GM12878 (cell line): ENCODE data around the gene LARP1B. TPM values are rescaled to one million over a fixed set of nuclear protein-coding genes. Genes with fewer than 3 reads are reported as not detected.
"Not testable (repeated sequence)": the region's sequence is repeated elsewhere in the genome, so short reads cannot be mapped to it uniquely, and the experiment has no call there.

ENCODE experiments used
- ATAC-seq: fragments of 200-7000 bp; cut with Tn5 transposase; 3 replicates; pipeline ENCODE4 v1.9.1; 2020; ENCODE audit warnings: mild to moderate bottlenecking, moderate library complexity
- BruUV-seq: library from RNA; stranded (reverse); fragments of 400-500 nt; replicated peaks from 2 replicates; lab custom pipeline; 2021; lab: Mats Ljungman, UMichigan
- CTCF ChIA-PET: fragments of 300-600 bp; sonication (Branson Sonifier 250); formaldehyde crosslinking; extraction: SDS; loops from one replicate; lab custom pipeline; 2021; ENCODE audit warnings: inconsistent platforms; lab: Yijun Ruan, JAX
- POLR2A ChIA-PET: fragments of 350-600 bp; formaldehyde crosslinking; extraction: SDS; loops from one replicate; lab custom pipeline; 2021; ENCODE audit warnings: inconsistent platforms; lab: Charles Lee
- RAD21 ChIA-PET: fragments of 300-600 bp; sonication (Branson Sonifier 250); formaldehyde crosslinking; loops from one replicate; lab custom pipeline; 2023; ENCODE audit warnings: antibody characterized with exemption; ENCODE audit not compliant: unreplicated experiment; lab: Charles Lee
- SMC1A ChIA-PET: fragments of 300-600 bp; sonication (Branson Sonifier 250); formaldehyde crosslinking; loops from one replicate; lab custom pipeline; 2023; ENCODE audit not compliant: unreplicated experiment, uncharacterized antibody; lab: Charles Lee
- DNase-seq: peaks from one replicate; pipeline ENCODE4 v3.0.0-alpha.2; 2011; ENCODE audit warnings: low read depth, low spot score
- FAIRE-seq: peaks from 3 replicates; lab custom pipeline; 2011; peaks lifted over from hg19 to GRCh38; lab: Jason Lieb, UNC
- H2AFZ ChIP-seq: 2 replicates; pipeline ENCODE4 v1.6.0; 2011; ENCODE audit warnings: low read depth, low read length, control low read depth; ENCODE audit not compliant: control insufficient read depth
- H3K27ac ChIP-seq: 2 replicates; pipeline ENCODE4 v1.5.1; 2011; ENCODE audit warnings: control low read depth; ENCODE audit not compliant: control insufficient read depth, insufficient read depth
- H3K27me3 ChIP-seq, 2 experiments: replicated peaks in 1 of 2; 2 replicates each; pipeline versions ENCODE4 v1.6.0 to v1.6.1; 2011; ENCODE audit warnings: low read length in 1 of 2; ENCODE audit not compliant: control insufficient read depth in 2 of 2, insufficient read depth in 2 of 2
- H3K36me3 ChIP-seq, 2 experiments: 2 replicates each; pipeline ENCODE4 v1.5.1; 2011; ENCODE audit warnings: low read length in 1 of 2; ENCODE audit not compliant: control insufficient read depth in 2 of 2, insufficient read depth in 2 of 2
- H3K4me1 ChIP-seq: 2 replicates; pipeline ENCODE4 v1.6.1; 2011; ENCODE audit warnings: mild to moderate bottlenecking, low read length, moderate library complexity, mixed read lengths; ENCODE audit not compliant: control insufficient read depth, insufficient read depth
- H3K4me2 ChIP-seq: 2 replicates; pipeline ENCODE4 v1.6.0; 2011; ENCODE audit warnings: control low read depth; ENCODE audit not compliant: control insufficient read depth, insufficient read depth
- H3K4me3 ChIP-seq: fragments of 200-600 bp; sonication (generic); 2 replicates; pipeline ENCODE4 v1.5.1; 2016
- H3K79me2 ChIP-seq: 2 replicates; pipeline ENCODE4 v1.6.0; 2011; ENCODE audit warnings: low read length; ENCODE audit not compliant: control insufficient read depth, insufficient read depth
- H3K9ac ChIP-seq: 2 replicates; pipeline ENCODE4 v1.8.0; 2011; ENCODE audit warnings: low read length, control low read depth, mixed read lengths; ENCODE audit not compliant: control insufficient read depth, insufficient read depth
- H3K9me3 ChIP-seq: replicated peaks from 3 replicates; pipeline ENCODE4 v1.5.1; 2011; ENCODE audit warnings: mild to moderate bottlenecking, low read length; ENCODE audit not compliant: control insufficient read depth, insufficient read depth
- H4K20me1 ChIP-seq: 2 replicates; pipeline ENCODE4 v1.6.0; 2011; ENCODE audit not compliant: control insufficient read depth, insufficient read depth
- CEBPZ ChIP-seq: fragments of 150-350 bp; IDR thresholded peaks from 2 replicates; pipeline ENCODE4 v1.6.1; 2016; ENCODE audit warnings: low read depth, low read length
- POLR2AphosphoS5 ChIP-seq: IDR thresholded peaks from 2 replicates; pipeline ENCODE4 v1.6.1; 2011; ENCODE audit warnings: mild to moderate bottlenecking, low read length, inconsistent platforms
- TCF12 ChIP-seq: IDR thresholded peaks from 2 replicates; pipeline ENCODE4 v1.6.1; 2011; ENCODE audit warnings: low read depth, mild to moderate bottlenecking, low read length
- YY1 ChIP-seq: IDR thresholded peaks from 2 replicates; pipeline ENCODE4 v1.6.1; 2011; ENCODE audit warnings: low read depth, mild to moderate bottlenecking, low read length
- ZNF207 ChIP-seq: fragments of 450-650 bp; IDR thresholded peaks from 2 replicates; pipeline ENCODE4 v1.6.1; 2014; ENCODE audit warnings: antibody characterized with exemption, mild to moderate bottlenecking, borderline replicate concordance
- WGBS: methylation state at CpG from one replicate; pipeline ENCODE4 v1.1.6; 2016; ENCODE audit warnings: low lambda C conversion rate; ENCODE audit not compliant: insufficient replicate concordance, insufficient coverage; ENCODE audit errors: missing lambda C conversion rate; 5-methylcytosine and 5-hydroxymethylcytosine counted together
- in situ Hi-C: fragments of 300-500 bp; cut with MboI; formaldehyde crosslinking; loops from 9 replicates; pipeline ENCODE4 v1.14.3; 2018; ENCODE audit warnings: mixed read lengths
- intact Hi-C: fragments of 100-400 bp; cut with micrococcal nuclease; formaldehyde crosslinking; loops from one replicate; pipeline ENCODE4 v1.14.2; 2022; ENCODE audit not compliant: unreplicated experiment
- polyA plus RNA-seq, 11 experiments: library from polyadenylated mRNA; depleted of rRNA in 4 of 11; unstranded in 6 of 11; stranded (reverse) in 5 of 11; fragments of >200 nt; fragmentation: Nextera tagmentation in 4 of 11; fragmentation: Illumina TruSeq in 1 of 11; extraction: Ambion mirVana in 4 of 11; extraction: Trizol in 1 of 11; gene quantifications; 1 replicate in 1 of 11; 2 replicates in 10 of 11; pipeline versions ENCODE4 v1.2.1 to v1.2.3, GENCODE V29; 2011 to 2016; ENCODE audit warnings: inconsistent platforms in 2 of 11, missing spikeins in 2 of 11, low read depth in 1 of 11
- total RNA-seq, 4 experiments: library from RNA; depleted of rRNA in 3 of 4; stranded (reverse); fragments of >200 nt in 3 of 4; fragmentation: Illumina TruSeq in 1 of 4; extraction: Trizol in 1 of 4; gene quantifications; 2 replicates each; pipeline versions ENCODE4 v1.2.1 to v1.2.3, GENCODE V29; 2013 to 2021
- TF ChIP-seq, protein P1 (sequence below): fragments of 450-650 bp; formaldehyde crosslinking; IDR thresholded peaks from 2 replicates; pipeline ENCODE4 v1.4.0; 2022; ENCODE audit warnings: mild to moderate bottlenecking, moderate library complexity
- TF ChIP-seq, protein P2 (sequence below): fragments of 450-650 bp; IDR thresholded peaks from 2 replicates; pipeline ENCODE4 v1.6.1; 2018; ENCODE audit warnings: mild to moderate bottlenecking, low read depth, moderate library complexity; ENCODE audit not compliant: partially characterized antibody

LARP1B gene
- total and polyA plus RNA-seq, 10 of the 15 experiments (the other 5 are each of a cell fraction or from before 2014, with no cell fraction given) = 9.2 to 30.9 (median 14.7) TPM

- CTCF ChIA-PET = interaction anchor here (1.5 kb wide), 1 partner anchor 134 kb away, joined by 3 read pairs; no protein-coding TSS in a partner anchor
- RAD21 ChIA-PET, H3K9ac ChIP-seq, H3K4me1 ChIP-seq, H4K20me1 ChIP-seq, H3K36me3 ChIP-seq, H3K9me3 ChIP-seq, H3K79me2 ChIP-seq, H3K4me2 ChIP-seq, H3K27me3 ChIP-seq, H3K27ac ChIP-seq, H3K4me3 ChIP-seq, in situ Hi-C loops, FAIRE-seq, BruUV-seq, ATAC-seq, H2AFZ ChIP-seq, intact Hi-C loops, POLR2A ChIA-PET, DNase-seq: not testable (repeated sequence)
- 40% methylated on average over 5 of the region's 5 CpGs for WGBS
- SMC1A ChIA-PET = interaction anchor here (1.0 kb wide), 1 partner anchor 13 kb away, joined by 3 read pairs; no protein-coding TSS in a partner anchor
- 0 out of 2 replicates have a peak, but pooled peaks have one; percentile 16 for TF ChIP-seq YY1
Measured at GRCh38 chr4:128245391-128245790, 184.3 kb downstream of the LARP1B start.

DNA sequence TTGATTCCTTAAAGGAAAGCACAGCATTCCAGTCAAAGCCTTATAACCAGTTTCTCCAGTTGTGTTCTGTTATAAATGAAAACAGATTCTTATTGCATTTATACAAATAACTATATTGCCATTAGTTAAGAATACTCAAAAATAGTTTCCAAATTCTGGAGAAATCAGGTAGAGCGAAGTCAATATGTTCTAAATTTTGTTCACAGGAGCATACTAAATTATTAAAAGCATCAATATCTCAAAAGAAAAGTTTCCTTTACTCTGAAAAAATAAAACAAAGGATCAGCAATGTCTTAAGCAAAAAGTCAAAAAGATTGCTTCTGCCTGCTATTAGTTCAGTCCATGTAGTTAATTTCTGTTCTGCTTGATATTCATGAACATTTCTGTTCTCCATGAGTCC, 186.8 kb downstream of the LARP1B start:
- FAIRE-seq (no peak), DNase-seq (no peak), ATAC-seq (no peak)
- 100% methylated on average over 1 of the region's 1 CpG for WGBS
- Histone ChIP-seq H3K9ac (no peak overlapping the region), H3K36me3 (no peaks in the 10 kb centered on the region), H3K4me1 (no peaks in the 10 kb centered on the region), H3K79me2 (no peaks in the 10 kb centered on the region), H4K20me1 (no peaks in the 10 kb centered on the region), H2AFZ (no peak overlapping the region), H3K4me3 (no peak overlapping the region), H3K4me2 (no peak overlapping the region), H3K9me3 (no peaks in the 10 kb centered on the region; the same call in 1 of the 3 replicates), H3K27ac (no peak overlapping the region), H3K27me3 (no peaks in the 10 kb centered on the region)
- RAD21 ChIA-PET = no interaction called here
- no peak for TF ChIP-seq CEBPZ
- TF ChIP-seq, protein P1, sequence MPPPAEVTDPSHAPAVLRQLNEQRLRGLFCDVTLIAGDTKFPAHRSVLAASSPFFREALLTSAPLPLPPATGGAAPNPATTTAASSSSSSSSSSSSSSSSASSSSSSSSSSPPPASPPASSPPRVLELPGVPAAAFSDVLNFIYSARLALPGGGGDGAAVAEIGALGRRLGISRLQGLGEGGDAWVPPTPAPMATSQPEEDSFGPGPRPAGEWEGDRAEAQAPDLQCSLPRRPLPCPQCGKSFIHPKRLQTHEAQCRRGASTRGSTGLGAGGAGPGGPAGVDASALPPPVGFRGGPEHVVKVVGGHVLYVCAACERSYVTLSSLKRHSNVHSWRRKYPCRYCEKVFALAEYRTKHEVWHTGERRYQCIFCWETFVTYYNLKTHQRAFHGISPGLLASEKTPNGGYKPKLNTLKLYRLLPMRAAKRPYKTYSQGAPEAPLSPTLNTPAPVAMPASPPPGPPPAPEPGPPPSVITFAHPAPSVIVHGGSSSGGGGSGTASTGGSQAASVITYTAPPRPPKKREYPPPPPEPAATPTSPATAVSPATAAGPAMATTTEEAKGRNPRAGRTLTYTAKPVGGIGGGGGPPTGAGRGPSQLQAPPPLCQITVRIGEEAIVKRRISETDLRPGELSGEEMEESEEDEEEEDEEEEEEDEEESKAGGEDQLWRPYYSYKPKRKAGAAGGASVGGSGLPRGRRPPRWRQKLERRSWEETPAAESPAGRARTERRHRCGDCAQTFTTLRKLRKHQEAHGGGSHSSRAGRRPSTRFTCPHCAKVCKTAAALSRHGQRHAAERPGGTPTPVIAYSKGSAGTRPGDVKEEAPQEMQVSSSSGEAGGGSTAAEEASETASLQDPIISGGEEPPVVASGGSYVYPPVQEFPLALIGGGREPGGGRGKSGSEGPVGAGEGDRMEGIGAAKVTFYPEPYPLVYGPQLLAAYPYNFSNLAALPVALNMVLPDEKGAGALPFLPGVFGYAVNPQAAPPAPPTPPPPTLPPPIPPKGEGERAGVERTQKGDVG = no peak
- no peak for TF ChIP-seq POLR2AphosphoS5
- TF ChIP-seq, protein P2, sequence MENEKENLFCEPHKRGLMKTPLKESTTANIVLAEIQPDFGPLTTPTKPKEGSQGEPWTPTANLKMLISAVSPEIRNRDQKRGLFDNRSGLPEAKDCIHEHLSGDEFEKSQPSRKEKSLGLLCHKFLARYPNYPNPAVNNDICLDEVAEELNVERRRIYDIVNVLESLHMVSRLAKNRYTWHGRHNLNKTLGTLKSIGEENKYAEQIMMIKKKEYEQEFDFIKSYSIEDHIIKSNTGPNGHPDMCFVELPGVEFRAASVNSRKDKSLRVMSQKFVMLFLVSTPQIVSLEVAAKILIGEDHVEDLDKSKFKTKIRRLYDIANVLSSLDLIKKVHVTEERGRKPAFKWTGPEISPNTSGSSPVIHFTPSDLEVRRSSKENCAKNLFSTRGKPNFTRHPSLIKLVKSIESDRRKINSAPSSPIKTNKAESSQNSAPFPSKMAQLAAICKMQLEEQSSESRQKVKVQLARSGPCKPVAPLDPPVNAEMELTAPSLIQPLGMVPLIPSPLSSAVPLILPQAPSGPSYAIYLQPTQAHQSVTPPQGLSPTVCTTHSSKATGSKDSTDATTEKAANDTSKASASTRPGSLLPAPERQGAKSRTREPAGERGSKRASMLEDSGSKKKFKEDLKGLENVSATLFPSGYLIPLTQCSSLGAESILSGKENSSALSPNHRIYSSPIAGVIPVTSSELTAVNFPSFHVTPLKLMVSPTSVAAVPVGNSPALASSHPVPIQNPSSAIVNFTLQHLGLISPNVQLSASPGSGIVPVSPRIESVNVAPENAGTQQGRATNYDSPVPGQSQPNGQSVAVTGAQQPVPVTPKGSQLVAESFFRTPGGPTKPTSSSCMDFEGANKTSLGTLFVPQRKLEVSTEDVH = no peak
- no peak for TF ChIP-seq TCF12
- no peak for TF ChIP-seq ZNF207
- in situ Hi-C loops (no loop called here), intact Hi-C loops (no loop called here)
- CTCF ChIA-PET = no interaction called here
- SMC1A ChIA-PET = no interaction called here
- POLR2A ChIA-PET = no interaction called here
- no TSS peak for BruUV-seq
